Psoas muscle (tissue), 8 donors: ENCODE measurements around the gene ARHGAP35. TPM values are rescaled to one million over a fixed set of nuclear protein-coding genes. Genes with fewer than 3 reads are reported as not detected.
A peak's percentile ranks its signal among the peaks of the same experiment; 100 is the strongest.
"Not testable (repeated sequence)": the region's sequence is repeated elsewhere in the genome, so short reads cannot be mapped to it uniquely, and the experiment has no call there.

Source experiments
- ATAC-seq, 4 donors: fragments of 200-7000 bp; cut with Tn5 transposase; one replicate each; pipeline ENCODE4 v1.9.1; 2020; ENCODE audit warnings: moderate library complexity in 3 of 4, mild to moderate bottlenecking in 2 of 4
- DNase-seq, 2 donors: peaks; one replicate each; pipeline ENCODE4 v3.0.0-alpha.2; 2020
- H3K27ac ChIP-seq: fragments of 200-600 bp; one replicate; pipeline ENCODE4 v1.8.0; 2022
- H3K27me3 ChIP-seq, 3 donors: fragments of 200-600 bp in 1 of 3; one replicate each; pipeline versions ENCODE4 v1.6.1 to v1.8.0; 2013 to 2022; ENCODE audit warnings: low read length in 2 of 3, mild to moderate bottlenecking in 2 of 3, moderate library complexity in 1 of 3; ENCODE audit not compliant: insufficient read depth in 3 of 3
- H3K36me3 ChIP-seq, 2 donors: fragments of 200-600 bp in 1 of 2; one replicate each; pipeline versions ENCODE4 v1.6.1 to v1.8.0; 2013 to 2022; ENCODE audit warnings: low read depth in 1 of 2, mild to moderate bottlenecking in 1 of 2, moderate library complexity in 1 of 2; ENCODE audit not compliant: insufficient read depth in 1 of 2
- H3K4me1 ChIP-seq: fragments of 200-600 bp; one replicate; pipeline ENCODE4 v1.8.0; 2022
- H3K4me3 ChIP-seq: fragments of 200-600 bp; one replicate; pipeline ENCODE4 v1.8.0; 2022; ENCODE audit warnings: mild to moderate bottlenecking
- H3K9me3 ChIP-seq: fragments of 200-600 bp; one replicate; pipeline ENCODE4 v1.8.0; 2022
- CTCF ChIP-seq: fragments of 200-600 bp; IDR thresholded peaks from one replicate; pipeline ENCODE4 v1.8.0; 2022; ENCODE audit warnings: antibody characterized with exemption
- WGBS, 3 donors: extraction: QIAGEN DNeasy Blood & Tissue Kit; methylation state at CpG; one replicate each; pipeline versions ENCODE4 v1.1.6 to v1.1.7; 2013; 5-methylcytosine and 5-hydroxymethylcytosine counted together
- intact Hi-C, 2 donors: fragments of 100-400 bp; cut with DNase I; formaldehyde crosslinking; loops; one replicate each; pipeline versions ENCODE4 v1.11.0 to v1.14.2; 2022
- polyA plus RNA-seq, 3 donors: library from polyadenylated mRNA; stranded (reverse); fragments of 200-250 nt; gene quantifications; one replicate each; pipeline ENCODE4 v1.2.3, GENCODE V29; 2013
- total RNA-seq, 4 donors: library from RNA; stranded (reverse); fragmentation: NEBNext Ultra II Directional in 2 of 4; extraction: Animal tissue kit (Norgen Biotek cat#: 25700) in 2 of 4; gene quantifications; one replicate each; pipeline versions ENCODE4 v1.2.1 to v1.2.4, GENCODE V29; 2021 to 2023
- donor health status: healthy with polysubstance abuse.
- donor health status: DM: no; HTN: no; CAD: no; lungs with moderate emphysema.
- donor health status: Bipolar disorder and iron deficiency.
- donor health status: healthy.
- donor health status: DM: yes; HTN: yes; CAD: no.
- donor health status: DM: no; HTN: no; CAD: no.
- donor health status: DM: no; HTN: no; CAD: no.
- donor health status: DM: yes; HTN: yes; CAD: no.

ARHGAP35 gene
- total and polyA plus RNA-seq, 7 donors: 10.0 to 50.6 (median 31.1) TPM

GRCh38 chr19:46818812-46819211 is 42.0 kb upstream of the ARHGAP35 start:
- H3K36me3 ChIP-seq: no peaks in the 10 kb centered on the region
- TF ChIP-seq CTCF: no peak
- H3K9me3 ChIP-seq: no peaks in the 10 kb centered on the region
- H3K27ac ChIP-seq: no peak overlapping the region
- intact Hi-C loops: no loop called here
- no peak overlapping the region for H3K4me3 ChIP-seq
- ATAC-seq (no peak), DNase-seq (no peak)
- 87 to 96% (median 89%) methylated on average over 2 of the region's 2 CpGs for WGBS, 3 donors
- no peaks in the 10 kb centered on the region for H3K27me3 ChIP-seq
- no peaks in the 10 kb centered on the region for H3K4me1 ChIP-seq

- ATAC-seq (peak in 1 of 4 donors; percentile 42), DNase-seq (no peak)
- intact Hi-C loops: no loop called here
- Histone ChIP-seq H3K4me1 (no peaks in the 10 kb centered on the region), H3K36me3 (no peaks in the 10 kb centered on the region), H3K9me3 (no peaks in the 10 kb centered on the region), H3K27me3 (no peaks in the 10 kb centered on the region), H3K4me3 (no peak overlapping the region), H3K27ac (no peak overlapping the region)
- no peak for TF ChIP-seq CTCF
- 54 to 67% (median 60%) methylated on average over 17 to 18 of the region's 18 CpGs for WGBS, 3 donors
These were observed 39.0 kb upstream of the ARHGAP35 start for GRCh38 chr19:46821512-46822409.

DNA sequence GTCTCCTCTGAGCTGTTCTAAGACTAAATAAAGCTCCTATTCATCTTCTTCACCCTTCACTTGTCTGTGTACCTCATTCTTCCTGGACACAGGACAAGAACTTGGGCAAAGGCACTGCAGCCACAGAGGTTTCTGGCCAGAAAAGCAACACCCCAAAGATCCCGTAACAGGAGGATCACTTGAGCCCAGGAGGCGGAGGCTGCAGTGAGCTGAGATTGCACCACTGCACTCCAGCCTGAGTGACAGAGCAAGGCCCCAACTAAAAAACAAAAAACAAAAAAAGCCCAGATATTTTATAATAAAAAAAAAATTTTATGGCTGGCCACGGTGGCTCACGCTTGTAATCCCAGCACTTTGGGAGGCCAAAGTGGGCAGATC is 38.4 kb upstream of the ARHGAP35 start:
- H3K9me3 ChIP-seq, DNase-seq, H3K4me3 ChIP-seq, H3K36me3 ChIP-seq, H3K27ac ChIP-seq, H3K27me3 ChIP-seq, H3K4me1 ChIP-seq, intact Hi-C loops, ATAC-seq: not testable (repeated sequence)
- WGBS, 3 donors: 75 to 93% (median 80%) methylated on average over 4 of the region's 4 CpGs

DNA sequence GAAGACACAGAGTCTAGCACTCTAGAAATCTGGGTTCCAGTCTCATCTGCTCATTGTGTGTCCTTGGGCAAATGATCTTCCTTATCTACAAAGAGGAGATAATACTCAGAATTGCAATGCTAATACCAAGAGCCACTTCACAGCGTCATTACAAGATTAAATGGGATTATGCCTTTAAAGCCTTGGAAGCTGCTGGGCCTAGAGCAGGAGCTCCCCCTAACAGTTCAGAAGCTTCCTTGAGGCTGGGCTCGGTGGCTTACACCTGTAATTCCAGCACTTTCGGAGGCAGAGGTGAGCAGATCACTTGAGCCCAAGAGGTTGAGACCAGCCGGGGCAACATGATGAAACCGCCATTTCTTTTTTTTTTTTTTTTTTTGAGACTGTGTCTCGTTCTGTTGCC is 37.7 kb upstream of the ARHGAP35 start:
- TF ChIP-seq CTCF: no peak
- Histone ChIP-seq H3K27ac (no peak overlapping the region), H3K4me3 (no peak overlapping the region), H3K36me3 (no peaks in the 10 kb centered on the region), H3K4me1 (no peaks in the 10 kb centered on the region), H3K9me3 (no peaks in the 10 kb centered on the region), H3K27me3 (no peaks in the 10 kb centered on the region)
- ATAC-seq: no peak
- WGBS, 3 donors: 89 to 93% (median 93%) methylated on average over 5 to 6 of the region's 6 CpGs
- intact Hi-C loops: no loop called here
- no peak for DNase-seq

GRCh38 chr19:46824890-46825730 is 35.7 kb upstream of the ARHGAP35 start:
- WGBS, 3 donors: 79 to 83% (median 80%) methylated on average over 21 of the region's 21 CpGs
- intact Hi-C loops: loop anchor here in 1 of 2 donors (5.0 kb wide), 1 partner anchor 38 kb away; the partner anchor contains the start of gene SLC1A5
- H3K36me3 ChIP-seq: no peaks in the 10 kb centered on the region

More at GRCh38 chr19:46824890-46825730, 35.7 kb upstream of the ARHGAP35 start:
- TF ChIP-seq CTCF: no peak
- no peaks in the 10 kb centered on the region for H3K27me3 ChIP-seq
- no peaks in the 10 kb centered on the region for H3K9me3 ChIP-seq
- H3K4me1 ChIP-seq: no peaks in the 10 kb centered on the region
- H3K27ac ChIP-seq: no peak overlapping the region
- no peak for ATAC-seq
- no peak for DNase-seq
- no peak overlapping the region for H3K4me3 ChIP-seq
